Hepatocyte (in vitro differentiated cells): ENCODE data around the gene OLFM3. TPM values are rescaled to one million over a fixed set of nuclear protein-coding genes. Genes with fewer than 3 reads are reported as not detected.

Source experiments
- DNase-seq: peaks from one replicate; pipeline ENCODE4 v3.0.0-alpha.2; 2016; ENCODE audit warnings: low spot score
- H2AFZ ChIP-seq: fragments of 200-600 bp; sonication (generic); 2 replicates; pipeline ENCODE4 v1.6.0; 2016; ENCODE audit warnings: antibody characterized with exemption, mild to moderate bottlenecking
- H3K27ac ChIP-seq: fragments of 200-600 bp; sonication (generic); 2 replicates; pipeline ENCODE4 v1.5.1; 2016; ENCODE audit warnings: mild to moderate bottlenecking
- H3K27me3 ChIP-seq: fragments of 200-600 bp; sonication (generic); 2 replicates; pipeline ENCODE4 v1.6.1; 2016
- H3K36me3 ChIP-seq: fragments of 200-600 bp; sonication (generic); replicated peaks from 2 replicates; pipeline ENCODE4 v1.5.1; 2016; ENCODE audit warnings: low read depth; ENCODE audit not compliant: insufficient read depth
- H3K4me1 ChIP-seq: fragments of 200-600 bp; sonication (generic); 2 replicates; pipeline ENCODE4 v1.5.1; 2016; ENCODE audit warnings: mild to moderate bottlenecking, moderate library complexity; ENCODE audit not compliant: insufficient read depth
- H3K4me2 ChIP-seq: fragments of 200-600 bp; sonication (generic); 2 replicates; pipeline ENCODE4 v1.6.0; 2016
- H3K4me3 ChIP-seq: fragments of 200-600 bp; sonication (generic); 2 replicates; pipeline ENCODE4 v1.5.1; 2016; ENCODE audit warnings: mild to moderate bottlenecking
- H3K79me2 ChIP-seq: fragments of 200-600 bp; sonication (generic); 2 replicates; pipeline ENCODE4 v1.6.0; 2017; ENCODE audit warnings: mild to moderate bottlenecking
- H3K9me2 ChIP-seq: fragments of 200-600 bp; sonication (generic); replicated peaks from 2 replicates; pipeline ENCODE4 v1.6.0; 2017; ENCODE audit warnings: mild to moderate bottlenecking; ENCODE audit not compliant: insufficient read depth
- H3K9me3 ChIP-seq: fragments of 200-600 bp; sonication (generic); 2 replicates; pipeline ENCODE4 v1.5.1; 2016; ENCODE audit warnings: low read depth, mild to moderate bottlenecking
- H4K20me1 ChIP-seq: fragments of 200-600 bp; sonication (generic); 2 replicates; pipeline ENCODE4 v1.6.0; 2016; ENCODE audit warnings: mild to moderate bottlenecking; ENCODE audit not compliant: insufficient read depth, poor library complexity, severe bottlenecking
- CTCF ChIP-seq: fragments of 200-600 bp; sonication (generic); IDR thresholded peaks from 2 replicates; pipeline ENCODE4 v1.5.1; 2016; ENCODE audit warnings: antibody characterized with exemption, mild to moderate bottlenecking; ENCODE audit not compliant: poor library complexity
- EZH2 ChIP-seq: fragments of 200-600 bp; sonication (generic); IDR thresholded peaks from 2 replicates; pipeline ENCODE4 v1.6.1; 2016; ENCODE audit warnings: antibody characterized with exemption, mild to moderate bottlenecking, borderline replicate concordance
- EZH2phosphoT487 ChIP-seq: fragments of 200-600 bp; sonication (generic); IDR thresholded peaks from one replicate; pipeline ENCODE4 v1.6.1; 2018; ENCODE audit warnings: antibody characterized with exemption, mild to moderate bottlenecking, low read depth, moderate library complexity; ENCODE audit not compliant: unreplicated experiment, severe bottlenecking
- WGBS: methylation state at CpG from one replicate; pipeline ENCODE4 v1.1.6; 2016; ENCODE audit warnings: low lambda C conversion rate; ENCODE audit errors: missing lambda C conversion rate; 5-methylcytosine and 5-hydroxymethylcytosine counted together
- polyA plus RNA-seq: library from polyadenylated mRNA; unstranded; fragments of >200 nt; fragmentation: Nextera tagmentation; extraction: Ambion mirVana; gene quantifications from 2 replicates; pipeline ENCODE4 v1.2.1, GENCODE V29; 2016
- total RNA-seq: library from RNA; depleted of rRNA; stranded (reverse); fragments of >200 nt; gene quantifications from 2 replicates; pipeline ENCODE4 v1.2.3, GENCODE V29; 2014

OLFM3 gene
- total and polyA plus RNA-seq, 2 experiments from 2014 or later: 2.7 to 6.2 TPM

GRCh38 chr1:102019530-102019929 lies 22.8 kb upstream of the OLFM3 start:
- Histone ChIP-seq H3K27me3 (no peaks in the 10 kb centered on the region), H3K27ac (no peak overlapping the region), H4K20me1 (no peaks in the 10 kb centered on the region), H3K4me1 (no peaks in the 10 kb centered on the region), H3K9me3 (peaks cover 3% of the 10 kb centered on the region), H3K36me3 (no peaks in the 10 kb centered on the region), H2AFZ (no peak overlapping the region), H3K4me2 (no peak overlapping the region), H3K79me2 (no peaks in the 10 kb centered on the region), H3K4me3 (no peak overlapping the region), H3K9me2 (no peaks in the 10 kb centered on the region)
- no peak for TF ChIP-seq CTCF
- TF ChIP-seq EZH2: no peak
- no peak for TF ChIP-seq EZH2phosphoT487
- no peak for DNase-seq

GRCh38 chr1:102015728-102016127 lies 19.0 kb upstream of the OLFM3 start:
- Histone ChIP-seq H2AFZ (no peak overlapping the region), H3K36me3 (no peaks in the 10 kb centered on the region), H3K27ac (no peak overlapping the region), H3K9me3 (no peaks in the 10 kb centered on the region), H3K4me2 (no peak overlapping the region), H3K4me1 (no peaks in the 10 kb centered on the region), H3K79me2 (no peaks in the 10 kb centered on the region), H3K27me3 (no peaks in the 10 kb centered on the region), H4K20me1 (no peaks in the 10 kb centered on the region), H3K9me2 (no peaks in the 10 kb centered on the region), H3K4me3 (no peak overlapping the region)
- TF ChIP-seq EZH2: no peak
- no peak for DNase-seq
- 90% methylated on average over 3 of the region's 3 CpGs for whole genome bisulfite sequencing

GRCh38 chr1:102002057-102002456 lies 5.3 kb upstream of the OLFM3 start:
- Histone ChIP-seq H3K27me3 (no peaks in the 10 kb centered on the region), H3K36me3 (no peaks in the 10 kb centered on the region), H3K4me1 (no peaks in the 10 kb centered on the region), H3K9me2 (no peaks in the 10 kb centered on the region), H3K27ac (no peak overlapping the region), H3K9me3 (no peaks in the 10 kb centered on the region), H3K4me3 (no peak overlapping the region), H2AFZ (no peak overlapping the region), H3K79me2 (no peaks in the 10 kb centered on the region), H4K20me1 (no peaks in the 10 kb centered on the region), H3K4me2 (no peak overlapping the region)
- DNase-seq: no peak
- TF ChIP-seq CTCF (no peak), EZH2 (no peak), EZH2phosphoT487 (no peak)
- WGBS: 85% methylated on average over 2 of the region's 2 CpGs

GRCh38 chr1:101995984-101996745 lies 561 bp downstream of the OLFM3 start:
- peak overlapping the region; percentile 18 for H3K4me3 ChIP-seq
- TF ChIP-seq EZH2 (no peak), EZH2phosphoT487 (no peak), CTCF (no peak)
- H3K27ac ChIP-seq: no peak overlapping the region
- 12% methylated on average over 20 of the region's 20 CpGs for WGBS
- peak overlapping the region; percentile 77 for H3K4me2 ChIP-seq
- H3K36me3 ChIP-seq: no peaks in the 10 kb centered on the region
- no peaks in the 10 kb centered on the region for H3K9me2 ChIP-seq
- H3K27me3 ChIP-seq: peaks cover 15% of the 10 kb centered on the region
- no peaks in the 10 kb centered on the region for H3K4me1 ChIP-seq
- DNase-seq: peak; percentile 3
- H4K20me1 ChIP-seq: no peaks in the 10 kb centered on the region
- no peak overlapping the region for H2AFZ ChIP-seq
- no peaks in the 10 kb centered on the region for H3K79me2 ChIP-seq
- no peaks in the 10 kb centered on the region for H3K9me3 ChIP-seq
